DOHH2 (cell line): ENCODE data around the gene RNASET2.
A peak's percentile ranks its signal among the peaks of the same experiment; 100 is the strongest.

Source experiments
- H3F3A ChIP-seq: fragments of 200-600 bp; sonication (generic), shearing (Covaris generic); 2 replicates; pipeline ENCODE4 v1.6.0; 2016; ENCODE audit warnings: antibody characterized with exemption, mild to moderate bottlenecking; ENCODE audit not compliant: control insufficient read depth, insufficient read depth
- H3K27ac ChIP-seq: fragments of 200-600 bp; sonication (generic); 2 replicates; pipeline ENCODE4 v1.5.1; 2014; ENCODE audit warnings: low read depth, mild to moderate bottlenecking, low read length, moderate library complexity
- H3K27me3 ChIP-seq: fragments of 200-600 bp; sonication (generic); 2 replicates; pipeline ENCODE4 v1.6.1; 2014; ENCODE audit warnings: mild to moderate bottlenecking, low read length, mixed read lengths; ENCODE audit not compliant: control insufficient read depth
- H3K36me3 ChIP-seq: fragments of 200-600 bp; sonication (generic); 2 replicates; pipeline ENCODE4 v1.6.1; 2014; ENCODE audit warnings: mild to moderate bottlenecking, low read length, moderate library complexity, mixed read lengths; ENCODE audit not compliant: control insufficient read depth
- H3K4me1 ChIP-seq: fragments of 200-600 bp; sonication (generic); 2 replicates; pipeline ENCODE4 v1.6.1; 2014; ENCODE audit warnings: mild to moderate bottlenecking, low read length, mixed read lengths; ENCODE audit not compliant: control insufficient read depth
- H3K4me2 ChIP-seq: fragments of 200-600 bp; sonication (generic); 2 replicates; pipeline ENCODE4 v1.6.0; 2014; ENCODE audit warnings: mild to moderate bottlenecking, low read length, moderate library complexity
- H3K4me3 ChIP-seq: fragments of 200-600 bp; sonication (generic); 2 replicates; pipeline ENCODE4 v1.5.1; 2014; ENCODE audit warnings: mild to moderate bottlenecking, low read length, mixed read lengths
- H3K79me2 ChIP-seq: fragments of 200-600 bp; sonication (generic); 2 replicates; pipeline ENCODE4 v1.6.1; 2014; ENCODE audit warnings: mild to moderate bottlenecking, low read length, mixed read lengths; ENCODE audit not compliant: control insufficient read depth
- H3K9me2 ChIP-seq: fragments of 200-600 bp; sonication (generic); replicated peaks from 2 replicates; pipeline ENCODE4 v1.6.1; 2014; ENCODE audit warnings: mild to moderate bottlenecking, low read length, mixed read lengths; ENCODE audit not compliant: control insufficient read depth
- H3K9me3 ChIP-seq: fragments of 200-600 bp; sonication (generic); 2 replicates; pipeline ENCODE4 v1.6.1; 2014; ENCODE audit warnings: antibody characterized with exemption, low read length, mixed read lengths; ENCODE audit not compliant: control insufficient read depth, insufficient read depth
- H4K20me1 ChIP-seq: fragments of 200-600 bp; sonication (generic); 2 replicates; pipeline ENCODE4 v1.6.0; 2014; ENCODE audit warnings: low read depth, mild to moderate bottlenecking, antibody characterized with exemption, low read length, moderate library complexity; ENCODE audit not compliant: control insufficient read depth, insufficient read depth
- CTCF ChIP-seq: fragments of 200-600 bp; sonication (generic); IDR thresholded peaks from one replicate; pipeline ENCODE4 v1.5.1; 2014; ENCODE audit warnings: antibody characterized with exemption, mild to moderate bottlenecking, low read depth, low read length; ENCODE audit not compliant: poor library complexity, severe bottlenecking
- EZH2phosphoT487 ChIP-seq: fragments of 200-600 bp; sonication (generic); IDR thresholded peaks from 2 replicates; pipeline ENCODE4 v1.6.1; 2017; ENCODE audit warnings: borderline replicate concordance, mild to moderate bottlenecking, antibody characterized with exemption, low read length, moderate library complexity, mixed read lengths

Gene RNASET2

GRCh38 chr6:166960609-166960978 lies 4.2 kb upstream of the RNASET2 start:
- TF ChIP-seq EZH2phosphoT487 (no peak), CTCF (no peak)
- Histone ChIP-seq H3K27ac (no peak overlapping the region), H3K4me3 (no peak overlapping the region), H3K4me2 (no peak overlapping the region; the same call in 1 of the 2 replicates), H3K4me1 (peaks cover 43% of the 10 kb centered on the region), H3K27me3 (no peaks in the 10 kb centered on the region), H4K20me1 (no peaks in the 10 kb centered on the region), H3K9me3 (no peaks in the 10 kb centered on the region), H3F3A (peaks cover 13% of the 10 kb centered on the region), H3K79me2 (peaks cover 11% of the 10 kb centered on the region), H3K9me2 (no peaks in the 10 kb centered on the region), H3K36me3 (no peaks in the 10 kb centered on the region; the same call in 1 of the 2 replicates)

DNA sequence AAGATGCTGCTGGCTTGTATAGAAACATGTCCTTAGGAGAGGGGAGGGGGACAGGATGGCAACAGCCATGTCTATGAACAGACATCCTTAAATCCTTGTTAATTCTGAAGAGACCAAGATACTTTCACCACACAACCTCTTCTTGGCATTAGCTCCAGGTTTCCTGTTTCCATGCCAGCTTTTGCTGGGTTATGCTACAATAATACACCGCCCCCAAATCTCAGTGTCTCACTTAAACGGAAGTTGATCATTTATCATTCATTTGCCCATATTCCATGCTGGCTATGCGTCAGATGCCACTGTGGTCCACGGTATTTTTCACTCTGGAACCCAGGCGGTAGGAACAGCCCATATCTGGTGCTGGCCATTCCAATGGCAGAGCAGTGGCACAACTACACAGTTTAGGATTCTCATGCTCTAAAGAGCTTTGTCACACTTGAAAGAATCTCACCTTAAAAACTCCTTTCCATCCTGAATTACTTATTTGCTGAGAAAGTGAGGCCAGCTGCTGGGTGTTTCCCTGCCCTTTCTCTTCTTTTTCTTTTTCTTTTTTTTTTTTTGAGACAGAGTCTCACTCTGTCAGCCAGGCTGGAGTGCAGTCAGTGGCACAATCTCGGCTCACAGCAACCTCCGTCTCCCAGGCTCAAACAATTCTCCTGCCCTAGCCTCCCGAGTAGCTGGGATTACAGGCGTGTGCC lies 3.7 kb upstream of the RNASET2 start:
- Histone ChIP-seq H3K4me1 (peaks cover 48% of the 10 kb centered on the region), H3K36me3 (no peaks in the 10 kb centered on the region; the same call in 1 of the 2 replicates), H3K79me2 (peaks cover 14% of the 10 kb centered on the region), H3K9me2 (no peaks in the 10 kb centered on the region), H3K27me3 (no peaks in the 10 kb centered on the region), H4K20me1 (no peaks in the 10 kb centered on the region), H3K27ac (peak overlapping the region; percentile 95), H3K4me3 (peak overlapping the region; percentile 75), H3K4me2 (peak overlapping the region; percentile 88), H3K9me3 (no peaks in the 10 kb centered on the region), H3F3A (peaks cover 13% of the 10 kb centered on the region)
- TF ChIP-seq CTCF (no peak), EZH2phosphoT487 (no peak)

GRCh38 chr6:166958926-166959861 lies 2.8 kb upstream of the RNASET2 start:
- Histone ChIP-seq H3K4me2 (peak overlapping the region; percentile 88), H3K9me3 (no peaks in the 10 kb centered on the region), H4K20me1 (no peaks in the 10 kb centered on the region), H3K4me3 (peak overlapping the region; percentile 75), H3K9me2 (no peaks in the 10 kb centered on the region), H3K27ac (peak overlapping the region; percentile 95), H3K4me1 (peaks cover 57% of the 10 kb centered on the region), H3F3A (peaks cover 19% of the 10 kb centered on the region), H3K36me3 (peaks cover 3% of the 10 kb centered on the region; the same call in 1 of the 2 replicates), H3K27me3 (no peaks in the 10 kb centered on the region), H3K79me2 (peaks cover 22% of the 10 kb centered on the region)
- no peak for TF ChIP-seq EZH2phosphoT487
- no peak for TF ChIP-seq CTCF
